HG03135 (cell line): ENCODE measurements around the gene ARL14.
"Not testable (repeated sequence)": the region's sequence is repeated elsewhere in the genome, so short reads cannot be mapped to it uniquely, and the experiment has no call there.

Source experiments
- ATAC-seq: cut with Tn5 transposase; IDR thresholded peaks from one replicate; pipeline ENCODE4 v1.9.1; 2021; ENCODE audit warnings: mild to moderate bottlenecking, moderate library complexity; ENCODE audit not compliant: unreplicated experiment

ARL14 gene

GRCh38 chr3:160675566-160676124 is 1.3 kb upstream of the ARL14 start:
- no peak for ATAC-seq

DNA sequence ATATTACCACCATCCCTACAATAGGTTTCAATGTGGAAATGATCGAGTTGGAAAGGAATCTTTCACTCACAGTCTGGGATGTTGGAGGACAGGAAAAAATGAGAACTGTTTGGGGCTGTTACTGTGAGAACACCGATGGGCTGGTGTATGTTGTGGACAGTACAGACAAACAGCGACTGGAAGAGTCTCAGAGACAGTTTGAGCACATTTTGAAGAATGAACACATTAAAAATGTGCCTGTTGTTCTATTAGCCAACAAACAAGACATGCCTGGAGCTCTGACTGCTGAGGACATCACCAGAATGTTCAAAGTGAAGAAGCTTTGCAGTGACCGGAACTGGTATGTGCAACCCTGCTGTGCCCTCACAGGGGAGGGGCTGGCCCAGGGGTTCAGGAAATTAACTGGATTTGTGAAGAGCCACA is 510 bp downstream of the ARL14 start:
- no peak for ATAC-seq

DNA sequence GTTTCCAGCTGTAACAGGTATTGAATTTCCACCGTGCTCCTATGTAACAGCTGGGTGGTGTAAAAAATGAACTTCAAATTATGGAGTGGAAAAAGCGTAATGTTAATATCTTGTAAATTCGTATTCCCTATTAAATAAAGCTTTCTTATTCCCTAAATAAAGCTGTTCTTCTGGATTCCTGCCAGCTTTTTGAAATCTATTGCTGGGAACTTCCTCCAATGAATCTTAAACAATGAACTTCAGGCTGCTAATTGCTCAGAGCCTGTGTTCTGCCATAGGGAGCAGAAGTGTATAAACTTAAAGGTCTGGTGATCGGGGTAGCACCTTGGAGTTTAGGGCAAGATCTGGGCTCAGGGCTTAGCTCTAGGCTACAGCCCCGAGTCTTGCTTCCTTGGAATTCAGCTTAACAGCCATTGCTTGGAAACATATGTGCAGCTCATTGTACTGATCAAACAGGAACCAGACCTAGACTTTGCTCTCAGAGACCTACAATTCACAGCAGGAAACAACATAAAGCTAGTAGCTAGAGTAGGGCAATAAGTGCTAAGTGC is 1.4 kb downstream of the ARL14 start:
- ATAC-seq: no peak

GRCh38 chr3:160684368-160684740 is 7.4 kb downstream of the ARL14 start:
- ATAC-seq: no peak

- ATAC-seq: no peak
Observed at GRCh38 chr3:160685144-160685766, 8.3 kb downstream of the ARL14 start.

DNA sequence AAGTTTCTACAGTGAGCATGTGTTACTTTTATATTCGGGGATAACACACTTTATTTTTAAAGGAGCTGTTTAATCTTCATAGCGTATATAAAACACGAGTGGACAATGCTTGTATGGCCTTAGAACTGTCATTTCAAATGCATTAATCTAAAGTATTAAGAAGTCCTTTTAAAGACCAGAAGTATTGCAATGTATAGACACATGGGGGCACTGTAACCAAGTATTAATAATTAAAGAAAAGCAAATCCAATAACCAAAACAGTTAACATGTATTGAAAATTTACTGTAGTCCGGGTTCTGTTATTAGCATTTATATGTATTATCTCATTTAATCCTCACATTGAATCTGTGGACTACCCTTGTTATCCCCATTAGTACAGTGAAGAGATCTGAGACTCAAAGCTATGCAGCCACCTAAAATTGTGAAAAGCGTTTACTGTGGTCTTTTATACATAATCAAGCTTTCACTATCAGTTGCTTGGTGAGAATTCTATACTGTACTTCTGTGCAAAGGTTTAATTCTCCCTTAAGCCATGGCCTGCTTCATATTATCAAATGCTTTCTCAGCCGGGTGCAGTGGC is 10.1 kb downstream of the ARL14 start:
- no peak for ATAC-seq

GRCh38 chr3:160691151-160691550 is 14.2 kb downstream of the ARL14 start:
- ATAC-seq: no peak

DNA sequence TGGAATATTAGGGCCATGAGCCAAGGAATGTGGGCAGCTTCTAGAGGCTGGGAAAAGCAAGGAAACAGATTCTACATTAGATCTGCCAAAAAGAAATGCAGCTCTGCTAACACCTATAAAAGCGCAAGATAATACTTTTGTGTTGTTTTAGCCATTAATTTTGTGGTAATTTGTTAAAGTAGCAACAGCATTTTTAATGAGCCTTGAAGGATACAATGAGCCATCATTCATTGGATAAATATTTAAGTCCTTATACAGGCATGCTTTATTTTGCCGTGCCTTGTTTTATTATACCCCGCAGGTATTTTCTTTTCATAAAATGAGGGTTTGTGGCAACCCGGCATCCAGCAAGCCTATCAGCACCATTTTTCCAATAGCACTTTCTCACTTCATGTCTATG is 15.0 kb downstream of the ARL14 start:
- ATAC-seq: no peak

- no peak for ATAC-seq
Observed at GRCh38 chr3:160693191-160693590, 16.2 kb downstream of the ARL14 start.

DNA sequence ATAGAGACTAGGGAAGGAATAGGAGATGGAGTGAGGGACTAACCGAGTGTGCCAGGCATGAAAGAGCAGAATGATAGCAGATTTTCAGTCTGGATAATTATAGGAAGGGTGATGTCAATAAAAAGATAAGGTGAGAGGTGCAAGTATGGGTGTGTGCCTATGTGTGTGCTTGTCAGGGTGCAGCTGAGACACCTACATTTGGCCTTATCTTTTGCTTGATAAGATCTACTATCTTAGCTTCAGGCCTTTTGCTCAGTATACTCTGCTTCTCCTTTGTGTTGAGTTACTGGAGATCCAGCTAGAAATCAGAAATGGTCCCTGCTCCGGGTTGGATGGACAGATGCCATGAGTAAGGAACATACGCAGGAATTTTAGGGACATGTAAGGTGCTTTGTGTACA is 17.4 kb downstream of the ARL14 start:
- ATAC-seq: no peak

GRCh38 chr3:160695003-160695402 is 18.0 kb downstream of the ARL14 start:
- ATAC-seq: no peak

- no peak for ATAC-seq
Observed at GRCh38 chr3:160695915-160696327, 19.0 kb downstream of the ARL14 start.

DNA sequence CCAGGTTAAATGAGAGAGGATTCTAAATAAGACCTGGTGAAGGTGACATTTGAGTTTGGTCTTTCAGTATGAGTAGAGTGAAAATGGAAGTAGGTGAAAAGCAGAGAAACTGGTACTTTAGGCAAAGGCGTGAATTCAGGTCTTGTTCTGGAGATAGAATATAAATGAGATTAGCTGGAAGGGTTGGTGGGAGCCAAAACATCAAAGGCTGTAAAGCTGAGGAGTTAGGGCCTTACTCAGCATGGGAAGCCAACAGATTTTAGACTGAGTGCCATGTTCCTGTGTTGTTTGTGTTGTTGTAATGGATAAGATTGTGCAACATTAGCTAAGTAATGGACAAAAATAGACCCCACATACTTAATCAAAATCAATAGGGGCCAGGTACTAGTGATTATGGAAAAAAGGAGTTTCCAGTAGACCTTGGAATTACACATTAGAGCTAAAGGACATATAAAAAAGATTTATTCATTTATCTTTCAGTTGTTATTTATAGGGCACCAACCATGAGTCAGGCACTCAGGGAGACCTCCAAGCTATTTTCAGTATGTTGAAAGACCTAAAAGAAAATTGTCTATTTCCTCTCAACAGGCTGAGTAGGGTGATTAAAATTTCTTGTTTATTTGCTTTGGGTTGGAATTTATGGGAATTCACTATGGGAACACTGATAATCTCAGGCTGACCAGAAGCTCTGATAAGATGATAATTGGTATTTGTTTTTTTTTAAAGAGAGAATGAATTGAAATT is 20.8 kb downstream of the ARL14 start:
- no peak for ATAC-seq

DNA sequence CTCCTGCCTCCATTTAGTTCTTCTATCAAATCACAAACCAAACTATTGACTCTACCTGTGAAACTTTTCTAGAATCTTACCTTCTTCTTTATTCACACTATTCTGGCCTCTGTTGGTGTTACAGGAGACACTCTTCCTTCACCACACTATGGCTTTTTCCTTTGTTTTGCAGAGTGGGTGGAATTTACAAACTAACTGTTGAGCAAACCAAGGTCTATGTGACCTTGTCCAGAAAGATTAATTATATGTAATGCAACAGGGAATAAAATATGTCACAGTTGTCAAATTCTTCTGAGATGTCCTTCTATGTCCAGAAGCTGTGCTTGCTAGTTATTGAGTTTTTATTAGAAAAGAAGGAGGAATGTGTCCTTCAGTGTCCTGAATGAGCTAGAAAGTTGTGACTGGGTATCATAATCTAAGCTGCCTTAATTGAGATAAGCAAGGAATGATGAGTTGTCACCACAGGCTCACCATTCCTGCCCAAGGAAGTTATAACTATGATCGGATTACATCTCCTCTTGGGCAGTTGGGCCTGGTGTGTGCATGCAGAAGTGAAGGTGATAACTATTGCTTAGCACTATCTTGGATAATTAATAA is 21.7 kb downstream of the ARL14 start:
- ATAC-seq: no peak

GRCh38 chr3:160701490-160701889 is 24.5 kb downstream of the ARL14 start:
- no peak for ATAC-seq

DNA sequence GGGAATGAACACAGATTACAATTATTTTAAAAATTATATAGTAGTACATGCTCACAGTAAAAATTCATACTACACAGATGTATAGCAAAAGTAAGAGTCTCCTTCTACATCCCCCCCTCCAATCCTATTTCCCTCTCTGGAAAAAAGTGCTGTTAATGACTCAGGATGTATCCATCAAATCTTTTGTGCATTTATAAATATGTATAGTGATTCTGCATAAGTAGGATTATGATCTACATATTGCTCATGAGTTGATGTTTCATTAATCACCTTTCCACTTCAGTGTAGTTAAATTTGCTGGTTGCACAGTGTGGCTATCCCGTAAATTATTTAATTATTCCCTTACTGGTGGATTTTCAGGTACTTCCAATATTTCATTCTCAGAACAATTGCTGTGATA is 25.3 kb downstream of the ARL14 start:
- no peak for ATAC-seq

DNA sequence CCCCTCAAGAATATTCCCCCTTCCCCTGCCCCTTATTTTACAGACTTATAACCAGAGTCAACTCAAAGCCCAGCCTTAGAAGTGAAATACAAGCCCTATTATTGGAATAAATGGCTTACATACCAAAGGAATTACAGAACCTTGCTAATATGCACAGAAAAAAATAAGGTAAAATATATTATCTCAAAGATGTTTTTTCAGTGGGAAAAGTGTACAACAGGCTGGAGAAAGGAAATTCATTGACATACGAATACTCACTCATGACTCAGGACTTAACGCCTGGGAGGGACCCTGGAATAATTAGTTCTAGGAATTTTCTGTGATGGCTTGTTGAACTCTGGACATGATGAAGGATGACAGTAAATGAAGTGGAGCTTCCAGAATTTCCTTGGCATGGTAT is 27.0 kb downstream of the ARL14 start:
- ATAC-seq: no peak

DNA sequence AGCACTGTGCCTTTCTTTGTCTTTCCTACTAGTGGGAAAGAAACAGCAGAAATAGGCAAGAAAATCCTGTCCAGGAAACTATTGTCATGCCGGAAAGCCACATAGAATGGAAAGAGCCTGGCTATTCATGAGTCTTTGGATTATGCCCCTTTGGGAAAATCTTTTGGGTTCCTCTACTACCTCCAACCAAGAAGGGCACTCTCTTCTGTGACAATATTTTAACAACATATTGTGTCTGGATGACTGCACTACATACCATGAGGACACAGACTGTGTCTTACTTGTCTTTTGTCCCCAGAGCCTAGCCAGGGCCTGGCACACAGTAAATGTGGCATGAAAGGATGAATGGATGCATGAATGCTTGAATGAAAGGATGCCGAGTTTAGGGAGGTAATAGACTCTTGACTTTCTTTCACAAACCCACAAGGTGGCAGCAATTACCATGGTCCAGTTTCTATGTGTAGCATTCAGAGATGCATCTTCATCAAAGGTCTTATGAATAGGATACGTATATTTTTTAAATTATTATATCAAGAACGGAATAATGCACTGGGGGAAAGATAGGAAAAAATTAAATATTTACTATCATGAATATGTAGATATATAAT is 30.3 kb downstream of the ARL14 start:
- ATAC-seq: no peak

GRCh38 chr3:160709477-160710182 is 32.7 kb downstream of the ARL14 start:
- no peak for ATAC-seq

GRCh38 chr3:160713144-160713543 is 36.2 kb downstream of the ARL14 start:
- ATAC-seq: not testable (repeated sequence)
